ENCODE results near the gene MBP.
"Not testable (repeated sequence)": the region's sequence is repeated elsewhere in the genome, so short reads cannot be mapped to it uniquely, and the experiment has no call there.

Gene MBP

GRCh38 chr18:76980663-76981395, 151.8 kb downstream of the MBP start:
- no peak for DNase-seq

DNA sequence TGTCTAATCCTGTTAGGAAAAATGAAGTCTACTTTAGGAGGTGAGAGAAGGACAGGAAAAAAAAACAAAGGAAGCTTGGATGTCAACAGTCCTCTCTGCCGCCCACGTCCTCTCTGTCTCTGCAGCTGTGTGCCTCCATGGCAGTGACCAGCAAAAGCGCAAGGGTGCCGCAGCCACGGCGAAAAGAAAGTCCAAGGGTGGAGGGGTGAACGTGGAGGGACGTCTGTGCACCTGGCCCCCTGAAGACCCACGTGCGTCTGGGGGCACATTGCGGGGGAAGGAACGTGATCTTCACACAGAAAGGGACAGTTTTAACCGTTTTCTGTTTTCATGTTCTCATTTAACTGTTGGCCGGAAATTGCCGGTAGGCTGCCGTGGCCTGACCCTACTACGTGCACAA, 152.7 kb downstream of the MBP start:
- peak; percentile 85 for DNase-seq

DNA sequence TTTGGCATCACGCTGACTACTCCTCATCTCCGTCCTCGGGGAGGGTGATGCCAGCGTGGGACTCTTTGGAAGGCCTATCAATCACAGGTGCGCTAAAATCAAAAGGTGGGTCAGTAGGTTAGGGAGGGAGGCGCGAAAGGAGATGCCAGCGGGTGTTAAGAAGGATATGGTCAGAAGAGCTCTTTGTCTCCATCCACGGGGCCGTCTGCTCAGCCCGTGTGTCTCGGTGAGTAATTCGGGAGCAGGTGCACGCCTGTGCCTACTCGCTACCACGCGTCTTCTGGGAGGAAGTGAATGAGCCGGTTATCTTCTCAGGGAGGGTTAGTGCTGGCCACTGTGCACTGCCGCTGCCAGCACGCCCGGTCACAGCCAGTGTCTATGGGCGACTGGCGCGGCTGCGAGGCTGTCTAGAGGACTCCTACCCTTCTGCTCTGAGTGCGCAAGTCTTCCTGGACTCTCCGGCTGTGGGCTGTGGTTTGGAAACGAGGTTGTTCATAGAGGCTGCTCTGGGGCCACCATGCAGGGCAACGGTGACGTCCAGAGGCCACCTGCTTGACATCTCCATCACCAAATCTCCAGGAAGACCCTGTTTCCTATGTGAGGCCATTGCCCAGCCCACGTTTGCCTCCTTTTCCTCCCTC, 153.4 kb downstream of the MBP start:
- DNase-seq: peak; percentile 23

GRCh38 chr18:76978616-76979015, 154.0 kb downstream of the MBP start:
- DNase-seq: no peak

GRCh38 chr18:76977684-76978232, 154.8 kb downstream of the MBP start:
- DNase-seq: peak; percentile 72

DNA sequence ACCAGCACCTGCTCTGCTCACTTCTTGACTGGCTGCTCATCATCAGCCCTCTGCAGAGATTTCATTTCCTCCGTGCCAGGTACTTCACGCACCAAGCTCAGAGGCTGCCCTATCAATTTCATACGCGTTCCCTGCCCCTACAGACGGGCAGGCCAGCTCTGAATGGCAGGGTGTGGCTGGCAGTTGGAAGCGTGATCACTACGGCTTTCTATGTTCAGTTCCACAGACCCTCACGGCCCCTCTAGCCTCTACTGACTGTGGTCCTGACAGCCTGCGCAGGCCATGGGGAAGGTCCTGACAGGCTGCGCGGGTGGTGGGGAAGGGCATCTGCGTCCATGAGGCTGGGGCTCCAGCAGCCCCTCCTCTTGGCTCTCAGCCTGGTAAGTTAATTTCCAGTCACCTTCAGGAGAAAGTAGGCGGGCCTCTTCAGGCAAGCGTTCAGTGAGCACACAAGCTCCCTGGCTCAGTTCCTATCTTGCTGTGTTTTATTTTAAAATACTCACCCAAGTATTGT, 155.4 kb downstream of the MBP start:
- peak; percentile 67 for DNase-seq

DNA sequence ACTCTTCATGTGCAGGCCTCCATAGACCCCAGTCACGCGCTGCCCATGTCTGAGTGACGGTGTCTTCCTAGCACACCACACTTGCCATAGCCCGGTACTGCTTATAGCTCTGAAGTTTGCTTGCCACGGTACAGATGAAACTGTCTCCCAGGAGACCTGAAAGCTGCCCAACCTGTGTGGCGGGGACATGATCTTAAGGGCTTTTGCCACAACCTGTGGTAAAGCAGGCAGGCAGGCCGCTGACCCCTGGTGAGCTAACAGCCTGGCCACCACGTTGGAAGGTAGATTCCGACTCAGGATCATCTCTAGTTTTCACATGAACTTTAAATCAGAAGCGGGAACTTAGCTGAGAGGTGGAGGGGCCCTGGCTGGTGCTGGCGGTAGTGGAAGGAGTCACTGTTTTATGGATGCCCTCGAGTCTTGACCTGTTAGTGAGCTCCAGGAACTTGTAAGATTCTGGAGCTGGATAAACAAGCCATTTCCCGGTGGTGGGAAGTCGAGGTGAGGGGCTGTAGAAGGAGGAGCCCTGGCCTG, 156.9 kb downstream of the MBP start:
- DNase-seq: no peak

DNA sequence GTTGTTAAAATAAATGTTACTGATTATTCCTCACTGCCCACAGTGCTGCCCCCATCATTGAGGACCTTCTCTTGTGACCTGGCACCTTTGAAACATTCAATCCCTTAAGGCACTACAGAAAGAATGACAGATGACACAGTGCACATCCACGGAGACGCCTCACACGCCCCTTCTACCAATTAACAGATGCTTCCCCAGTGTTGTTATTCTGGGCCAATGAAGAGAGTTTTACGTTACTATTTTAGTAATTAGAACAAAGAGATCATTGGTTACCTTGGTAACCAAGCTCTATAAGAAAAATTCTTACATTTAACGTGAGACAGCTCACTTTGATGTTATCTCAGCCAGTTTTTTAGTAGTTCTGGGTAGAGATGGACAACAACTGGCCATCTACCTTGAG, 158.2 kb downstream of the MBP start:
- DNase-seq: no peak

DNA sequence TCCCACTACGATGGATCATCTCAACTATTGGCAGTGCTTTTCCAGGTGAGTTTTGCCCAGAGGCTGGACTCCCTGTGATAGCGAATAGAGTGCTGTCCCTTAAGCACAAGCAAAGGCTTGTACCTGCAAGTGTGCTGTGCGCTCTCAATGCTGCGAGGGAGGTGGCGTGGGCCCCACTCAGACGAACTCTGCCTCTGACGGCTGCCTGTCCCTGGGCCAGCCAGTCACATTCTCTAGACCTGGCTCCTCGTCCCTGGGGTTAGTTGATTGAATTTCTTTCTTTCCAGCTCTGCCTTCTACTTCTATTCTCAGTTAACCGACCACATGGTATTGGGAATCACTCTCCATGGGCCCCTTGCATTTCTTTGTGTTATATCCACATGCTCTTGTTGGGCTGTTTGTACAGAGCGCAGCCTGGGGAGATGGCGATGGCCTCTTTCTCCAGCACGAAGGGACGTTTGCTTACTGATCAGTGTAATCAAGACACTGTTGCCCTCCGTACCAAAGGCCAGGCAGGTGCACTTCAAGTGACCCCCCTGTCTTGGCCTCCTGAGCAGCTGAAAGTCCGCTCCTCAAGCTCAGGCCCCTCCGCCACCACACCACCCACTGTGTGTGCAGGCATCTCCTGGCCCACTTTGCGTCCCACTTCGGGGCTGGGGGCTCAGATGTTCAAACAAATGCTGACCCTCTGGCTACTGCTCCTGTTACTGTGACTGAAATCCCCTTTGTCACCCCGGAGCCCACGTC, 158.9 kb downstream of the MBP start:
- DNase-seq: no peak

DNA sequence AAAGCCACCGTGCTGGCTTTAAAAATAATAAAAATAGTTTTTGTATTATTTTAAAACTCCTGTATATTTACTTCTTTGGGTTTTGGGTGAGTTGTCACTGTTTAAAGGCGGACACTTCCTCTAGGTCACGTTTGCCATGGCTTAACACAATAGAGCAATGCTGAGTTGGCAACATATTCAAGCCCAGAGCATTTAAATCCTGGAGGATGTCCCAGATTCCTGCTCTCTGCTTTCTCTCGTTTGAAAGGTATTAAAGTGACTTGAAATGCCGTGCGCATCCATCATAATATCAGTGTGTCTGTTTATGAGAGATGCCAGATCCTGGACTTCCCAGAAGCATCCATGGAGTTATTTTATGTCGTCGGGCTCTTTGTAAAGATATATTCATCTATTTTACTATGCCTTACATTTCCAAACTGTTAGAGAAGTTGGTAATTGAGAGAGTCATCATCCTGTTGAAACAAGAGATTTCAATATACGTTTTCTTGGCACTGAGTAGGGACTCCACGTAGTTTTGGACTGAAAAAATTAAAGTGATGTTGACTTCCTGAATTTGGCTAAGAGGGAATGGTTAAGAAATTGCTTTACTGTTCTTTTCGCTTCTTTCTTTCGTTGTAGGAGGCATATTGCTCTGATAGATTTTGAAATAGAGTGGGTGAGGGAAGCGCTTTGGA, 159.6 kb downstream of the MBP start:
- no peak for DNase-seq

DNA sequence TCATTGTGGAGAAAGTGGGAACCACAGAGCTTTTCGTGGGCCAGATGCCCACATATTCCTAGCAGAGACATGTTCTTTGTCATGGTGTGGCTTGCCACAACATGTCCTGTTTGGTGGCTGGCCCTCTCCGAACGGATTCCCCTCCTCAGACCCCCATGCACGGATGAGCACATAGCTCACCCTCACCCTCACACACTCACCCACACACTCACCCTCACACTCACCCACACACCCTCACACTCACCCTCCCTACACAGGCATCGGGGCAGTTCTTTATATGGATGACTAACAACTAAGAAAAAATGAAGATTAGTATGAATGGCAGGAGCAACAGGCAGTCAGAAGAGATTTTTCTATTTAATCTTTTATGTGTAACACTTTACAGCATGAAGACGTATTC, 160.3 kb downstream of the MBP start:
- no peak for DNase-seq

DNA sequence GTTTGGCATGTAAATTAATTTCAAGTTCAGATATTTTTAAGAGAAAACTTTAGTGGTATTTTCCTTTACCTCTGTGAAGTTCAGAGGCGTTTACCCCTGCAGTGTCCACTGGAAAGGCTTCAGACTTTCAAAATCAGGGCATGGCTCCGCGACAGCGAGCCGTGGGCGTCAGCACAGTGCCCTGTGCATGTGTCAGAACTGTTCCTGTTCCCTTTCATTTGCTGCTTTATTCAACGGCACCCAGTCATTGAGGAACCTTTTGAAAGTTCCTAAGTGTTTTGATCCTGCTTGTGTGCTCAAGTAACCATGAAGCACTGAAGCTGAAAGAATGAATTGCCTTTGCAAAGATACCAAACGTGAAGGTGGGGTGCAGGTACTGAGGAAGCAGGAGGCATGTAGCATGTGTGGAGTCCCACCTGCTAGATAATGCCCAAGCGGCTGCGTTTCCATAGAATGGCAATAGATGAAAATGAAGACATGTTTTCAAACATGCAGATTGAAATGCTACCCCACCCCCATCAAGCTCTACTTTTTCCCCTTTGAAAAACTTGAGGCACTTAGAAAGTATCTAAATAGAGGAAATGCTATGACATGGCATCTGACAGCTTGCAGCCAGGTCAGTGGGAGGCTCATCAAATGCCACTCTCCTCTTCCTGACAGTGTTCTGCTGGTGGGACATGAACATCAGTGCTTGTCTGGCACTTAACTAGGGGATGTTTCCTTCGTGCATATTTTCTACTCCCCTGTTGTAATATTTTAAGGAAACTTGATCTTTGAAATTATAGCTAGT, 161.6 kb downstream of the MBP start:
- DNase-seq: no peak

GRCh38 chr18:76967721-76968472, 164.7 kb downstream of the MBP start:
- DNase-seq: no peak

GRCh38 chr18:76967299-76967698, 165.3 kb downstream of the MBP start:
- DNase-seq: not testable (repeated sequence)

- not testable (repeated sequence) for DNase-seq
Measured at GRCh38 chr18:76965555-76966151, 166.9 kb downstream of the MBP start.

GRCh38 chr18:76963936-76964335, 168.6 kb downstream of the MBP start:
- DNase-seq: no peak

- DNase-seq: no peak
Measured at GRCh38 chr18:76962851-76963250, 169.7 kb downstream of the MBP start.

DNA sequence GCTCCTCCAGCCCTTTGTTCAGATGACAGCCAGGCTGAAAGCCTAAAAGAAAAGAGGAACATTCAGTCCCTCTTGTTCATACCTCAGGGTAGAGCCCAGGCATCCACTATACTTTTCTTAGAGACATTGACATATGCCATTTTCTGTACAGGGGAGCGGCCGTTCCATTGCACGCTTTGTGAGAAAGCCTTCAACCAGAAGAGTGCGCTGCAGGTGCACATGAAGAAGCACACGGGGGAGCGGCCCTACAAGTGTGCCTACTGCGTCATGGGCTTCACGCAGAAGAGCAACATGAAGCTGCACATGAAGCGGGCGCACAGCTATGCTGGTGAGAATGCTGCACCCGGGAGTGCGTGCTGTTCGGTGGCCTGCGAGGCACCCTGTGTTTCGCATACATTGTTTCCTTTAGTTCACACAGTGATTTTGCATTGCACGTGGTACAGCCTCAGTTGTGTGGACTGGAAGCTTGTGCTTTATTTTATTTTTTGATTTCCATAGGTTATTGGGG, 172.0 kb downstream of the MBP start:
- DNase-seq: peak; percentile 26

- no peak for DNase-seq
Measured at GRCh38 chr18:76959605-76960004, 173.0 kb downstream of the MBP start.

DNA sequence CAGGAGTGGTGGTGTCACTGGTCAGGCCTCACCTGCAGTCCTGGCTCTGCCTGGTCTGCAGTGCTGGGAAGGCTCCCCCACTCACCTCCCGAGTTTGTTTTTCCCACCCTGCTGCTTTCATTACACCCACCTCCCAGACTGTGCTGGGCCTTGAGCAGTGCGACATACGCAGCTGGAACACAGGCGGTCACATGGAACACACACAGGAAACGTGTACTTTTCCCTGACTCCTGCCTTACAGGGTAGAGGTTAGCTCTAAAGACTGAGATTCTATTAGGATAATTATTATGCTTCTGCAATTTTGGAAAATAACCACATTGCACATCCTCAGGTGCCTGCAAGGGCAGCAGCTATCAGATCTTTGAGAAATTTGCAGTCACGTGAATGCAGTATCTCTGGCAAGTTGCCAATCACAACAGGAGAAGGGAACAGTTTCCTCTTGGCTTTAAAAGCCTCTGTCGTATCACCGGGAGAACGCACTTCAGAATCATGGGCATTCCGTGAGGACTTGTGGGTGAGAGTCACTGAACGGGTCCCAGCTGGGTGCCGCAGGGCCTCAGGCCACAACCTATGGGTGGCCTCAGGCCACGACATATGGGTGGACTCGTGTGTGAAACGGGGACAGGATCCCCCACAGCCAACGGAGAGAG, 173.8 kb downstream of the MBP start:
- no peak for DNase-seq
